Measurements from ENCODE around the gene VSTM2L.

VSTM2L gene

GRCh38 chr20:37868851-37869333 lies 34.0 kb upstream of the VSTM2L start:
- TF ChIP-seq POLR2AphosphoS5 (IDR thresholded peaks at IDR 0.05; ENCODE audit: low read depth, low read length) (no peak), FOXP2 (optimal IDR thresholded peaks at IDR 0.05; ENCODE audit: borderline replicate concordance, extremely low read depth, extremely low read length, insufficient read depth) (no peak)

- TF ChIP-seq POLR2AphosphoS5 (IDR thresholded peaks at IDR 0.05; ENCODE audit: low read depth, low read length) = no peak
- no peak for TF ChIP-seq TAF1 (IDR thresholded peaks at IDR 0.05; ENCODE audit: borderline replicate concordance, insufficient read depth, low read length)
- no peak for TF ChIP-seq FOXP2 (optimal IDR thresholded peaks at IDR 0.05; ENCODE audit: borderline replicate concordance, extremely low read depth, extremely low read length, insufficient read depth)
- TF ChIP-seq REST (IDR thresholded peaks at IDR 0.05; ENCODE audit: insufficient read depth in 1 of 2, low read depth in 2 of 2, low read length in 2 of 2) = no peak
Observed at GRCh38 chr20:37869334-37869861, 33.5 kb upstream of the VSTM2L start.

GRCh38 chr20:37870294-37870693 lies 32.6 kb upstream of the VSTM2L start:
- no peak for TF ChIP-seq REST (IDR thresholded peaks at IDR 0.05; ENCODE audit: insufficient read depth in 1 of 2, low read depth in 2 of 2, low read length in 2 of 2)
- TF ChIP-seq FOXP2 (optimal IDR thresholded peaks at IDR 0.05; ENCODE audit: borderline replicate concordance, extremely low read depth, extremely low read length, insufficient read depth) = no peak
- TF ChIP-seq POLR2AphosphoS5 (IDR thresholded peaks at IDR 0.05; ENCODE audit: low read depth, low read length) = no peak
- no peak for TF ChIP-seq TAF1 (IDR thresholded peaks at IDR 0.05; ENCODE audit: borderline replicate concordance, insufficient read depth, low read length)
- no peak for TF ChIP-seq SIN3A (IDR thresholded peaks at IDR 0.05; ENCODE audit: borderline replicate concordance, insufficient read depth, low read length)

- TF ChIP-seq POLR2AphosphoS5 (IDR thresholded peaks at IDR 0.05; ENCODE audit: low read depth, low read length) (no peak), TAF1 (IDR thresholded peaks at IDR 0.05; ENCODE audit: borderline replicate concordance, insufficient read depth, low read length) (no peak), SIN3A (IDR thresholded peaks at IDR 0.05; ENCODE audit: borderline replicate concordance, insufficient read depth, low read length) (no peak), FOXP2 (optimal IDR thresholded peaks at IDR 0.05; ENCODE audit: borderline replicate concordance, extremely low read depth, extremely low read length, insufficient read depth) (no peak), REST (IDR thresholded peaks at IDR 0.05; ENCODE audit: insufficient read depth in 1 of 2, low read depth in 2 of 2, low read length in 2 of 2) (no peak)
Observed at GRCh38 chr20:37871751-37872150, 31.2 kb upstream of the VSTM2L start.

- no peak for TF ChIP-seq FOXP2 (optimal IDR thresholded peaks at IDR 0.05; ENCODE audit: borderline replicate concordance, extremely low read depth, extremely low read length, insufficient read depth)
- TF ChIP-seq REST (IDR thresholded peaks at IDR 0.05; ENCODE audit: insufficient read depth in 1 of 2, low read depth in 2 of 2, low read length in 2 of 2) = no peak
- TF ChIP-seq SIN3A (IDR thresholded peaks at IDR 0.05; ENCODE audit: borderline replicate concordance, insufficient read depth, low read length) = no peak
- TF ChIP-seq TAF1 (IDR thresholded peaks at IDR 0.05; ENCODE audit: borderline replicate concordance, insufficient read depth, low read length) = no peak
- TF ChIP-seq POLR2AphosphoS5 (IDR thresholded peaks at IDR 0.05; ENCODE audit: low read depth, low read length) = no peak
Observed at GRCh38 chr20:37872161-37872560, 30.8 kb upstream of the VSTM2L start.
